HepG2 (cell line): ENCODE measurements around the gene FMN2. TPM values are rescaled to one million over a fixed set of nuclear protein-coding genes. Genes with fewer than 3 reads are reported as not detected.

Experiments
- ATAC-seq: fragments of 200-7000 bp; cut with Tn5 transposase; 3 replicates; pipeline ENCODE4 v1.9.1; 2020; ENCODE audit warnings: mild to moderate bottlenecking, moderate library complexity
- BruUV-seq: library from RNA; stranded (reverse); fragments of 400-500 nt; replicated peaks from 2 replicates; lab custom pipeline; 2021; lab: Mats Ljungman, UMichigan
- CTCF ChIA-PET: fragments of 300-600 bp; formaldehyde crosslinking; extraction: SDS; loops from one replicate; lab custom pipeline; 2021; ENCODE audit warnings: low total read pairs, inconsistent platforms, low intra/inter-chr PET ratio; lab: Yijun Ruan, JAX
- POLR2A ChIA-PET: fragments of 350-600 bp; sonication (Branson Sonifier 250); formaldehyde crosslinking; loops from one replicate; lab custom pipeline; 2020; ENCODE audit warnings: antibody characterized with exemption, inconsistent platforms; lab: Yijun Ruan, JAX
- DNase-seq: peaks from one replicate; pipeline ENCODE4 v3.0.0-alpha.2; 2015; ENCODE audit warnings: low spot score
- FAIRE-seq: peaks from 3 replicates; lab custom pipeline; 2011; peaks lifted over from hg19 to GRCh38; lab: Jason Lieb, UNC
- H2AFZ ChIP-seq: one replicate; pipeline ENCODE4 v1.6.1; 2011; ENCODE audit warnings: low read length, inconsistent platforms
- H3K27ac ChIP-seq: fragments of 300-600 bp; 3 replicates; pipeline ENCODE4 v1.8.0; 2011; ENCODE audit warnings: mixed run types, mild to moderate bottlenecking, mixed read lengths, low read length, inconsistent platforms; ENCODE audit not compliant: insufficient read depth; ENCODE audit errors: extremely low read length
- H3K27me3 ChIP-seq, 2 experiments: fragments of 200-600 bp in 1 of 2; 2 replicates in 1 of 2; 3 replicates in 1 of 2; pipeline versions ENCODE4 v1.6.0 to v1.8.0; 2011; ENCODE audit warnings: low read length in 2 of 2, mild to moderate bottlenecking in 2 of 2, moderate library complexity in 2 of 2, inconsistent platforms in 1 of 2; ENCODE audit not compliant: insufficient read depth in 2 of 2, control insufficient read depth in 1 of 2
- H3K36me3 ChIP-seq, 2 experiments: fragments of 200-600 bp in 1 of 2; replicated peaks in 1 of 2; 2 replicates in 1 of 2; 3 replicates in 1 of 2; pipeline versions ENCODE4 v1.5.1 to v1.8.0; 2011; ENCODE audit warnings: low read length in 2 of 2, inconsistent platforms in 1 of 2; ENCODE audit not compliant: insufficient read depth in 2 of 2, control insufficient read depth in 1 of 2
- H3K4me1 ChIP-seq: 2 replicates; pipeline ENCODE4 v1.5.1; 2012; ENCODE audit warnings: low read length, inconsistent platforms; ENCODE audit not compliant: insufficient read depth
- H3K4me2 ChIP-seq: 2 replicates; pipeline ENCODE4 v1.6.0; 2011; ENCODE audit warnings: low read depth, low read length, inconsistent platforms
- H3K4me3 ChIP-seq, 3 experiments: fragments of 200-600 bp in 1 of 3; sonication (generic), shearing (Covaris generic) in 1 of 3; replicated peaks in 1 of 3; 2 replicates each; pipeline ENCODE4 v1.5.1; 2011 to 2016; ENCODE audit warnings: low read length in 3 of 3, inconsistent platforms in 2 of 3, low read depth in 2 of 3, mild to moderate bottlenecking in 2 of 3, control low read depth in 1 of 3, mixed read lengths in 1 of 3; ENCODE audit not compliant: insufficient read depth in 1 of 3
- H3K79me2 ChIP-seq: one replicate; pipeline ENCODE4 v1.6.1; 2011; ENCODE audit warnings: low read length, inconsistent platforms; ENCODE audit not compliant: insufficient read depth
- H3K9ac ChIP-seq: 2 replicates; pipeline ENCODE4 v1.6.0; 2011; ENCODE audit warnings: mild to moderate bottlenecking, low read depth, low read length, inconsistent platforms; ENCODE audit not compliant: insufficient read depth
- H3K9me3 ChIP-seq: 2 replicates; pipeline ENCODE4 v1.5.1; 2012; ENCODE audit warnings: mild to moderate bottlenecking, low read length
- H4K20me1 ChIP-seq: 2 replicates; pipeline ENCODE4 v1.6.0; 2011; ENCODE audit warnings: inconsistent platforms, mild to moderate bottlenecking, low read length, moderate library complexity; ENCODE audit not compliant: insufficient read depth
- AGO2 ChIP-seq: fragments of 200-400 bp; formaldehyde crosslinking; optimal IDR thresholded peaks from 2 replicates; pipeline ENCODE3; 2017; ENCODE audit warnings: mild to moderate bottlenecking, low read depth, low read length, moderate library complexity
- ARNT2 ChIP-seq: sonication (generic); formaldehyde crosslinking; IDR thresholded peaks from 2 replicates; pipeline ENCODE4 v1.8.0; 2022; ENCODE audit warnings: mild to moderate bottlenecking, low read depth, missing genetic modification reagents, moderate library complexity
- ASH2L ChIP-seq: fragments of 300-600, 200-600 bp; sonication (generic); IDR thresholded peaks from 2 replicates; pipeline ENCODE4 v1.7.0; 2017; ENCODE audit warnings: low read depth, mild to moderate bottlenecking, moderate library complexity, mixed read lengths, low read length; ENCODE audit not compliant: insufficient read length
- ELF3 ChIP-seq: IDR thresholded peaks from 2 replicates; pipeline ENCODE4 v1.6.1; 2016; ENCODE audit warnings: missing genetic modification reagents, missing compliant biosample characterization
- FOXP1 ChIP-seq, 2 experiments: fragments of 450-650 bp in 1 of 2; IDR thresholded peaks; 2 replicates each; pipeline ENCODE4 v1.6.1; 2017 to 2018; ENCODE audit warnings: antibody characterized with exemption in 1 of 2
- GLI4 ChIP-seq: sonication (generic); formaldehyde crosslinking; IDR thresholded peaks from 2 replicates; pipeline ENCODE4 v1.5.1; 2020; ENCODE audit warnings: missing genetic modification reagents, mild to moderate bottlenecking, moderate library complexity, borderline replicate concordance
- KAT8 ChIP-seq: IDR thresholded peaks from 2 replicates; pipeline ENCODE4 v1.6.1; 2016; ENCODE audit warnings: missing genetic modification reagents, missing compliant biosample characterization
- MXI1 ChIP-seq: IDR thresholded peaks from 3 replicates; pipeline ENCODE4 v1.6.1; 2012; ENCODE audit warnings: low read depth, low read length, inconsistent platforms, borderline replicate concordance
- NONO ChIP-seq, 2 experiments: fragments of 450-650 bp in 1 of 2; sonication (generic) in 1 of 2; formaldehyde crosslinking in 1 of 2; IDR thresholded peaks in 1 of 2; conservative IDR thresholded peaks in 1 of 2; 2 replicates each; pipeline versions ENCODE4 v1.6.1 to v1.8.0; 2017 to 2022; ENCODE audit warnings: mild to moderate bottlenecking in 1 of 2, missing genetic modification reagents in 1 of 2, moderate library complexity in 1 of 2
- PITX1 ChIP-seq: sonication (generic); formaldehyde crosslinking; IDR thresholded peaks from 2 replicates; pipeline ENCODE4 v1.5.1; 2020; ENCODE audit warnings: mild to moderate bottlenecking, missing genetic modification reagents
- PPARG ChIP-seq: conservative IDR thresholded peaks from 2 replicates; pipeline ENCODE4 v1.6.1; 2016; ENCODE audit warnings: missing biosample characterization, missing genetic modification reagents
- WIZ ChIP-seq: sonication (generic); formaldehyde crosslinking; IDR thresholded peaks from 2 replicates; pipeline ENCODE4 v1.5.1; 2020; ENCODE audit warnings: mild to moderate bottlenecking, missing genetic modification reagents
- ZBTB42 ChIP-seq: sonication (generic); formaldehyde crosslinking; IDR thresholded peaks from 2 replicates; pipeline ENCODE4 v1.5.0; 2020; ENCODE audit warnings: mild to moderate bottlenecking, missing genetic modification reagents
- ZNF10 ChIP-seq: sonication (generic); formaldehyde crosslinking; IDR thresholded peaks from 2 replicates; pipeline ENCODE4 v1.4.0; 2020; ENCODE audit warnings: mild to moderate bottlenecking, low read depth, missing genetic modification reagents, borderline replicate concordance
- ZNF20 ChIP-seq: sonication (generic); formaldehyde crosslinking; IDR thresholded peaks from 2 replicates; pipeline ENCODE4 v1.4.0; 2020; ENCODE audit warnings: mild to moderate bottlenecking, moderate library complexity, missing genetic modification reagents
- WGBS: methylation state at CpG from one replicate; pipeline ENCODE4 v1.1.6; 2017; ENCODE audit warnings: low lambda C conversion rate; 5-methylcytosine and 5-hydroxymethylcytosine counted together
- in situ Hi-C: cut with HindIII; loops from 2 replicates; pipeline ENCODE4 v1.10.0; 2017; ENCODE audit warnings: low pct_unique_long_range_greater_than_20kb; ENCODE audit not compliant: extremely low pct_ligation_motif_present
- intact Hi-C: fragments of 100-400 bp; cut with micrococcal nuclease; formaldehyde crosslinking; loops from one replicate; pipeline ENCODE4 v1.10.0; 2022; ENCODE audit not compliant: unreplicated experiment
- polyA plus RNA-seq, 8 experiments: library from polyadenylated mRNA; depleted of rRNA in 3 of 8; stranded (reverse) in 7 of 8; unstranded in 1 of 8; fragments of >200 nt; fragmentation: Illumina TruSeq in 4 of 8; extraction: Trizol in 4 of 8; gene quantifications; 2 replicates each; pipeline versions ENCODE4 v1.2.1 to v1.2.3, GENCODE V29; 2011 to 2016; ENCODE audit warnings: low read depth in 4 of 8, missing spikeins in 1 of 8, mixed read lengths in 1 of 8; ENCODE audit not compliant: insufficient read depth in 1 of 8
- total RNA-seq, 5 experiments: library from RNA; depleted of rRNA; stranded (reverse); fragments of >200 nt; fragmentation: Illumina TruSeq; extraction: Trizol; gene quantifications; 2 replicates each; pipeline ENCODE4 v1.2.3, GENCODE V29; 2016; ENCODE audit warnings: low read depth in 1 of 5
- TF ChIP-seq, protein P1 (sequence below): sonication (generic); formaldehyde crosslinking; IDR thresholded peaks from 2 replicates; pipeline ENCODE4 v1.8.0; 2022; ENCODE audit warnings: missing genetic modification reagents, mild to moderate bottlenecking, moderate library complexity, borderline replicate concordance
- TF ChIP-seq, protein P2 (sequence below): sonication (generic); formaldehyde crosslinking; IDR thresholded peaks from 2 replicates; pipeline ENCODE4 v1.4.0; 2020; ENCODE audit warnings: missing genetic modification reagents, mild to moderate bottlenecking, borderline replicate concordance

Gene FMN2
- total and polyA plus RNA-seq, 2 of the 13 experiments (the other 11 are each of a cell fraction or from before 2014, with no cell fraction given), result not detected

DNA sequence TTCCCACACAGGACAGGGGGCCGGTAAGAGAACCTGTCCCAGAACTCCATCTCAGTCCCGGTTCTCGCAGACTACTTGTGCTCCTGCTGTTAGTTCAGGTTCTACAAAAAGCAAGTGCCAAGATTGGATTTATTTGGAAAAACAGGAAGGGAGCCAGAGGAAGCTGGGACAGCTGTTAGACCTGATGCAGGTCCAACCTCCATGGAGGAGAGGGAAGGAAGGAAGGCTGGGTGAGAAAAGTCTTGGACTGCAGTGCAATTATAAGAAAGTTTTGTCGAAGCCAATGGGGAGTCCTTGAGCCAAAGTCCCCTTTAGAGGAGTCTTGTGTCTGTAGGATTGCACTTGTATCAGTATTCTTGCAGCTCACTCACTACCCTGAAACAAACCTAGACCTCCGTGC lies 329.1 kb downstream of the FMN2 start:
- no peak for ATAC-seq
- FAIRE-seq, result no peak
- H4K20me1 ChIP-seq, result no peaks in the 10 kb centered on the region
- no peaks in the 10 kb centered on the region; a peak in 1 of 5 replicates for H3K27me3 ChIP-seq
- H3K4me1 ChIP-seq, result no peaks in the 10 kb centered on the region
- H3K4me3 ChIP-seq, result no peak overlapping the region
- in situ Hi-C loops, result no loop called here
- TF ChIP-seq ARNT2 (CRISPR knock-in tag), result no peak
- TF ChIP-seq, protein P1, sequence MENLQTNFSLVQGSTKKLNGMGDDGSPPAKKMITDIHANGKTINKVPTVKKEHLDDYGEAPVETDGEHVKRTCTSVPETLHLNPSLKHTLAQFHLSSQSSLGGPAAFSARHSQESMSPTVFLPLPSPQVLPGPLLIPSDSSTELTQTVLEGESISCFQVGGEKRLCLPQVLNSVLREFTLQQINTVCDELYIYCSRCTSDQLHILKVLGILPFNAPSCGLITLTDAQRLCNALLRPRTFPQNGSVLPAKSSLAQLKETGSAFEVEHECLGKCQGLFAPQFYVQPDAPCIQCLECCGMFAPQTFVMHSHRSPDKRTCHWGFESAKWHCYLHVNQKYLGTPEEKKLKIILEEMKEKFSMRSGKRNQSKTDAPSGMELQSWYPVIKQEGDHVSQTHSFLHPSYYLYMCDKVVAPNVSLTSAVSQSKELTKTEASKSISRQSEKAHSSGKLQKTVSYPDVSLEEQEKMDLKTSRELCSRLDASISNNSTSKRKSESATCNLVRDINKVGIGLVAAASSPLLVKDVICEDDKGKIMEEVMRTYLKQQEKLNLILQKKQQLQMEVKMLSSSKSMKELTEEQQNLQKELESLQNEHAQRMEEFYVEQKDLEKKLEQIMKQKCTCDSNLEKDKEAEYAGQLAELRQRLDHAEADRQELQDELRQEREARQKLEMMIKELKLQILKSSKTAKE (CRISPR knock-in tag), result no peak
- no peak for TF ChIP-seq ZBTB42 (CRISPR knock-in tag)
- TF ChIP-seq KAT8 (CRISPR knock-in tag), result no peak
- TF ChIP-seq ZNF20 (CRISPR knock-in tag), result no peak
- TF ChIP-seq FOXP1 (IDR thresholded peaks at IDR 0.05), result no peak
- TF ChIP-seq FOXP1 (CRISPR knock-in tag; IDR thresholded peaks at IDR 0.05), result no peak
- TF ChIP-seq AGO2, result no peak
- no peak for TF ChIP-seq ELF3
- no peak for TF ChIP-seq PPARG
- TF ChIP-seq ZNF10 (CRISPR knock-in tag), result no peak
- no peak for TF ChIP-seq ASH2L
- no peak for TF ChIP-seq PITX1 (CRISPR knock-in tag)
- no peak for TF ChIP-seq WIZ (CRISPR knock-in tag)
- TF ChIP-seq, protein P2, sequence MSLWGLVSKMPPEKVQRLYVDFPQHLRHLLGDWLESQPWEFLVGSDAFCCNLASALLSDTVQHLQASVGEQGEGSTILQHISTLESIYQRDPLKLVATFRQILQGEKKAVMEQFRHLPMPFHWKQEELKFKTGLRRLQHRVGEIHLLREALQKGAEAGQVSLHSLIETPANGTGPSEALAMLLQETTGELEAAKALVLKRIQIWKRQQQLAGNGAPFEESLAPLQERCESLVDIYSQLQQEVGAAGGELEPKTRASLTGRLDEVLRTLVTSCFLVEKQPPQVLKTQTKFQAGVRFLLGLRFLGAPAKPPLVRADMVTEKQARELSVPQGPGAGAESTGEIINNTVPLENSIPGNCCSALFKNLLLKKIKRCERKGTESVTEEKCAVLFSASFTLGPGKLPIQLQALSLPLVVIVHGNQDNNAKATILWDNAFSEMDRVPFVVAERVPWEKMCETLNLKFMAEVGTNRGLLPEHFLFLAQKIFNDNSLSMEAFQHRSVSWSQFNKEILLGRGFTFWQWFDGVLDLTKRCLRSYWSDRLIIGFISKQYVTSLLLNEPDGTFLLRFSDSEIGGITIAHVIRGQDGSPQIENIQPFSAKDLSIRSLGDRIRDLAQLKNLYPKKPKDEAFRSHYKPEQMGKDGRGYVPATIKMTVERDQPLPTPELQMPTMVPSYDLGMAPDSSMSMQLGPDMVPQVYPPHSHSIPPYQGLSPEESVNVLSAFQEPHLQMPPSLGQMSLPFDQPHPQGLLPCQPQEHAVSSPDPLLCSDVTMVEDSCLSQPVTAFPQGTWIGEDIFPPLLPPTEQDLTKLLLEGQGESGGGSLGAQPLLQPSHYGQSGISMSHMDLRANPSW, result no peak
- no peak for TF ChIP-seq MXI1
- no peak for TF ChIP-seq NONO (IDR thresholded peaks at IDR 0.05)
- no peak for TF ChIP-seq NONO (CRISPR knock-in tag; conservative IDR thresholded peaks at IDR 0.05)
- no peak for TF ChIP-seq GLI4 (CRISPR knock-in tag)
- CTCF ChIA-PET, result no interaction called here
- no peak overlapping the region for H3K27ac ChIP-seq
- WGBS, result 1% methylated on average over 5 of the region's 5 CpGs
- H3K36me3 ChIP-seq, result no peaks in the 10 kb centered on the region
- H3K9ac ChIP-seq, result no peak overlapping the region
- no peaks in the 10 kb centered on the region for H3K79me2 ChIP-seq
- intact Hi-C loops, result no loop called here
- no peaks in the 10 kb centered on the region for H3K9me3 ChIP-seq
- no TSS peak for BruUV-seq
- H3K4me2 ChIP-seq, result no peak overlapping the region
- no peak overlapping the region for H2AFZ ChIP-seq
- DNase-seq, result no peak
- POLR2A ChIA-PET, result no interaction called here
